ENCODE measurements around the gene ERGIC3. TPM values are rescaled to one million over a fixed set of nuclear protein-coding genes. Genes with fewer than 3 reads are reported as not detected.

The ERGIC3 gene
- total and polyA plus RNA-seq, 2 of the 4 experiments (the other 2 are of a cell fraction), result 434 to 438 TPM

DNA sequence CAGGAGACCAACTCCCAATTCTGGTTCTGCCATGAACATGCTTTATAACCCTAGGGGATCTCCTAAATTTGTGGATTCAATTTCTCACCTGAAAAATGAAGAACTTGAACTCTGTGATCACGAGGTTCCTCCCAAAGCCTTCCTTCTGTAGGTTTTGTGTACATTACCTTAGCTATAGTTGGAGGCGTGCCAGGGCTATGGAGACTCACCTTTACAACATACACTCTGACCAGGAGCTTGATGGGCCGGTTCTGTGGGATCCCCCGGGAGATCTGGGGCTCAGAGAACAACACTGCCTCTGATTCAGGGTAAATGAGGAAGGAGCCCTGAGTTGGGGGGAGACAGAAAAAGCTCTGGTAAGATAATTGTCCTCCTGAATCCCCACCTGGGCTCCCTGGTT, 34.1 kb downstream of the ERGIC3 start:
- no peaks in the 10 kb centered on the region for H3K4me1 ChIP-seq (ENCODE audit: control insufficient read depth, insufficient read depth, low read length)
- H4K91ac ChIP-seq (ENCODE audit: insufficient read depth, low read depth, low read length), result no peak overlapping the region
- H3K9me1 ChIP-seq (ENCODE audit: insufficient read depth, low read length), result no peaks in the 10 kb centered on the region
- H2BK20ac ChIP-seq (ENCODE audit: low read depth, low read length), result no peak overlapping the region
- no peaks in the 10 kb centered on the region for H3K79me1 ChIP-seq (ENCODE audit: low read depth in 1 of 2, low read length in 2 of 2)
- peaks cover 3% of the 10 kb centered on the region; the same call in 1 of the 2 replicates for H3K9me3 ChIP-seq (ENCODE audit: control insufficient read depth, insufficient read depth, low read length)
- in situ Hi-C loops (cut with MboI; ENCODE audit: low sequenced_read_pairs) (no loop called here), intact Hi-C loops (cut with micrococcal nuclease) (no loop called here), dilution Hi-C loops (cut with HindIII; ENCODE audit: low sequenced_read_pairs, unreplicated experiment) (no loop called here)
- ChIA-PET POLR2A (ENCODE audit: unreplicated experiment) (interaction anchor here (0.5 kb wide), 1 partner anchor 123 kb away, joined by 3 read pairs; the partner anchor contains the start of genes NFS1 and ROMO1), CTCF (no interaction called here)
- H3K4ac ChIP-seq (ENCODE audit: low read depth, low read length), result no peak overlapping the region
- no TSS peak for BruUV-seq (replicated peaks)
- no peak overlapping the region for H3K4me2 ChIP-seq (ENCODE audit: low read depth, low read length)
- no peak overlapping the region for H2BK120ac ChIP-seq (ENCODE audit: low read depth, low read length)
- H3K18ac ChIP-seq (ENCODE audit: low read depth, low read length), result no peak overlapping the region
- H2AK5ac ChIP-seq (ENCODE audit: low read depth, low read length), result no peak overlapping the region
- no peaks in the 10 kb centered on the region for H4K20me1 ChIP-seq (ENCODE audit: insufficient read depth, low read length)
- no peak overlapping the region for H3K4me3 ChIP-seq (ENCODE audit: insufficient read depth, low read depth, low read length)
- H3K27me3 ChIP-seq (ENCODE audit: control insufficient read depth, insufficient read depth, low read length), result peaks cover 12% of the 10 kb centered on the region; the same call in 1 of the 2 replicates
- H3K56ac ChIP-seq (ENCODE audit: extremely low read depth, insufficient read depth, low read length), result no peak overlapping the region
- no peak overlapping the region for H4K8ac ChIP-seq (ENCODE audit: low read depth in 2 of 2, low read length in 2 of 2)
- H3K23ac ChIP-seq (ENCODE audit: low read depth, low read length), result no peak overlapping the region
- H3K14ac ChIP-seq (replicated peaks; ENCODE audit: low read depth, low read length), result no peak overlapping the region
- H2AFZ ChIP-seq (replicated peaks; ENCODE audit: low read length, poor library complexity), result no peak overlapping the region
- no peak overlapping the region for H2BK5ac ChIP-seq (ENCODE audit: low read depth, low read length, poor library complexity, severe bottlenecking)
- no peak overlapping the region for H3K9ac ChIP-seq (ENCODE audit: low read depth, low read length)
- no peaks in the 10 kb centered on the region; the same call in 1 of the 2 replicates for H3K36me3 ChIP-seq (ENCODE audit: control insufficient read depth, insufficient read depth, low read length)
- H4K5ac ChIP-seq (ENCODE audit: low read depth, low read length), result no peak overlapping the region
- no peak overlapping the region for H3K27ac ChIP-seq (ENCODE audit: insufficient read depth, low read length)
- H2BK15ac ChIP-seq (ENCODE audit: low read depth, low read length), result no peak overlapping the region
- ATAC-seq (ENCODE audit: low read depth) (no peak), DNase-seq (no peak)
- TF ChIP-seq CEBPB (IDR thresholded peaks at IDR 0.05; ENCODE audit: low read depth, low read length) (no peak), POLR2A (IDR thresholded peaks at IDR 0.05; ENCODE audit: low read depth, low read length) (no peak), RAD21 (IDR thresholded peaks at IDR 0.05; ENCODE audit: low read length) (no peak), FOS (IDR thresholded peaks at IDR 0.05; ENCODE audit: low read depth, low read length) (no peak), CHD1 (IDR thresholded peaks at IDR 0.05; ENCODE audit: low read depth, low read length) (no peak)
- TF ChIP-seq, protein P1, sequence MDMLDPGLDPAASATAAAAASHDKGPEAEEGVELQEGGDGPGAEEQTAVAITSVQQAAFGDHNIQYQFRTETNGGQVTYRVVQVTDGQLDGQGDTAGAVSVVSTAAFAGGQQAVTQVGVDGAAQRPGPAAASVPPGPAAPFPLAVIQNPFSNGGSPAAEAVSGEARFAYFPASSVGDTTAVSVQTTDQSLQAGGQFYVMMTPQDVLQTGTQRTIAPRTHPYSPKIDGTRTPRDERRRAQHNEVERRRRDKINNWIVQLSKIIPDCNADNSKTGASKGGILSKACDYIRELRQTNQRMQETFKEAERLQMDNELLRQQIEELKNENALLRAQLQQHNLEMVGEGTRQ (IDR thresholded peaks at IDR 0.05; ENCODE audit: low read depth, low read length), result no peak
- no peak overlapping the region for H2AK9ac ChIP-seq (replicated peaks; ENCODE audit: low read depth, low read length, poor library complexity)
- no CpG with 5 or more reads among the region's 4 CpGs for WGBS, 2 experiments (ENCODE audit: extremely low coverage in 2 of 2, insufficient read length in 1 of 2)

Measured in IMR-90 (cell line).